Measurements from ENCODE around the gene TBX19. TPM values are rescaled to one million over a fixed set of nuclear protein-coding genes. Genes with fewer than 3 reads are reported as not detected.

Gene TBX19
- total RNA-seq, 1 donor from 2014 or later: 1.3 TPM

DNA sequence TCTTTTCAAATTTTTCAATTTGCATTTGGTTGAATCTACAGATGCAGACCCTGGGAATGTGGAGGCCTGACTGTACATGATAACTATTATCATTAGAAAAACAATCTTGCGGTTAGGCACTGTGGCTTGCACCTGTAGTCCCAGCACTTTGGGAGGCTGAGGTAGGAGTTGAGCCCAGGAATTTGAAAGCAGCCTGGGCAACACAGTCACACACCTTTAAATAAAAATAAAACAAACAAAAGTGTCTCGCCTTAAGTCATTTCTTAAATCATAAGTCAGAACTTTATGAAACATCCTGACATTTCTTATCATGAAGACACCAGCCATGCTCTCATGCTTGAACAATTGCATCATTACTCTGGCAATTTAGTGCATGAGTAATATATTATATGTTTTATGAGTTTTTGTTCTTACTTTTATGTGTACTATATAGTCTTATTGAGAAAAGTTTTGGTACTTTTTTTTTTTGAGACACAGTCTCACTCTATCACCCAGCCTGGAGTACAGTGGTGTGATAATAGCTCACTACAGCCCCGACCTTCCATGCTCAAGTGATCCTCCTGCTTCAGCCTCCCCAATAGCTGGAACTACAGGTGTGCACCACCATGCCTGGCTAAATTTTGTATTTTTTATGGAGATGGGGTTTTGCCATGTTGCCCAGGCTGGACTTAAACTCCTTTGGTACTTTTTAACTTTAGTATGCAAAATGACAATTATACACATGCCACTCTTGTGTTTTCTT lies 7.8 kb downstream of the TBX19 start:
- TF ChIP-seq, protein P1, sequence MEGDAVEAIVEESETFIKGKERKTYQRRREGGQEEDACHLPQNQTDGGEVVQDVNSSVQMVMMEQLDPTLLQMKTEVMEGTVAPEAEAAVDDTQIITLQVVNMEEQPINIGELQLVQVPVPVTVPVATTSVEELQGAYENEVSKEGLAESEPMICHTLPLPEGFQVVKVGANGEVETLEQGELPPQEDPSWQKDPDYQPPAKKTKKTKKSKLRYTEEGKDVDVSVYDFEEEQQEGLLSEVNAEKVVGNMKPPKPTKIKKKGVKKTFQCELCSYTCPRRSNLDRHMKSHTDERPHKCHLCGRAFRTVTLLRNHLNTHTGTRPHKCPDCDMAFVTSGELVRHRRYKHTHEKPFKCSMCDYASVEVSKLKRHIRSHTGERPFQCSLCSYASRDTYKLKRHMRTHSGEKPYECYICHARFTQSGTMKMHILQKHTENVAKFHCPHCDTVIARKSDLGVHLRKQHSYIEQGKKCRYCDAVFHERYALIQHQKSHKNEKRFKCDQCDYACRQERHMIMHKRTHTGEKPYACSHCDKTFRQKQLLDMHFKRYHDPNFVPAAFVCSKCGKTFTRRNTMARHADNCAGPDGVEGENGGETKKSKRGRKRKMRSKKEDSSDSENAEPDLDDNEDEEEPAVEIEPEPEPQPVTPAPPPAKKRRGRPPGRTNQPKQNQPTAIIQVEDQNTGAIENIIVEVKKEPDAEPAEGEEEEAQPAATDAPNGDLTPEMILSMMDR (conservative IDR thresholded peaks at IDR 0.05; ENCODE audit: low read depth, low read length): no peak
- H3K4me3 ChIP-seq (ENCODE audit: low read depth, low read length): no peak overlapping the region
- DNase-seq (ENCODE audit: low read depth): no peak

DNA sequence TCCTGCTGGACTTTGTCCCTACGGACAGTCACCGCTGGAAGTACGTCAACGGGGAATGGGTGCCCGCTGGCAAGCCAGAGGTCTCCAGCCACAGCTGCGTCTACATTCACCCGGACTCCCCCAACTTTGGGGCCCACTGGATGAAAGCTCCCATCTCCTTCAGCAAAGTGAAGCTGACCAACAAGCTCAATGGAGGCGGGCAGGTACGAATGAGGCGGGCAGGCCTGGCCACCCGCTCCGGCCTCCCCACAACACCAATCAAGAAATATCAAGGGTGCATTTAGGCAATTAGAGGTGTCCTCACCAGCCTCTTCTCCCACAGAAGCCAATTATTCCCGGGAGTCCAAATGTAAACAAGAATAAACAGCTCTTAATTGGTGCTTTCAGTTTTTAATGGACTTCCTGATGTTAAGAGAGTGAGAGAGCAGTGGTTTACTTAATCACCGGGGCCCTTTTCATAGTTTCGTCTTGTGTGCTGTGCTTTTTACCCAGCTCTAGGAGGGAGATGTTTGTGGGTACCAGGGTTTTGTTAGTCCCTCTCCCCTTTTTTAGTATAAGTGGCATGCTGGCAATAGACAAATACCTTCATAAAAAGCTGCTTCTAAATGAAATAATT lies 10.7 kb downstream of the TBX19 start:
- no peak overlapping the region for H3K4me3 ChIP-seq (ENCODE audit: low read depth, low read length)
- no peak for DNase-seq (ENCODE audit: low read depth)
- TF ChIP-seq, protein P1 (conservative IDR thresholded peaks at IDR 0.05; ENCODE audit: low read depth, low read length): no peak

DNA sequence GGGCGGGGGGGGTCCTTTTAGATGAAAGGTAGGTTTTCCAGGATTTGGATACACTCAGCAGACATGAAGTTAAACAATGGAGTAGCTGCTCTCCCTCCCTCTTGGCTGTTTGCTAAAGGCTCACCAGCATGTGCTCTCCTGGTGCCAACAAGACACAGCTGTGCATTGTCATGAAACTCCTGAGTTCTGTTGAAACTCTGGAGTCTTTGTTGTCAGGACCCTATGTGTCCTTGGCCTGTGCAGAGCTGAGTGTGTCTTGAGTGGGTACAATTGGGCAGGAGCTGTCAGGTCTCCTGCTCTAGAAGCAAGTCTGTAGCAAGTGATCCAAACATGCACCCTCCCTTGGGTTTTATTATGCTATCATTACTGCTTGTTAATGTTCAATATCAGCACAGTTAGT lies 12.7 kb downstream of the TBX19 start:
- DNase-seq (ENCODE audit: low read depth): no peak
- H3K4me3 ChIP-seq (ENCODE audit: low read depth, low read length): no peak overlapping the region
- TF ChIP-seq, protein P1 (conservative IDR thresholded peaks at IDR 0.05; ENCODE audit: low read depth, low read length): no peak

DNA sequence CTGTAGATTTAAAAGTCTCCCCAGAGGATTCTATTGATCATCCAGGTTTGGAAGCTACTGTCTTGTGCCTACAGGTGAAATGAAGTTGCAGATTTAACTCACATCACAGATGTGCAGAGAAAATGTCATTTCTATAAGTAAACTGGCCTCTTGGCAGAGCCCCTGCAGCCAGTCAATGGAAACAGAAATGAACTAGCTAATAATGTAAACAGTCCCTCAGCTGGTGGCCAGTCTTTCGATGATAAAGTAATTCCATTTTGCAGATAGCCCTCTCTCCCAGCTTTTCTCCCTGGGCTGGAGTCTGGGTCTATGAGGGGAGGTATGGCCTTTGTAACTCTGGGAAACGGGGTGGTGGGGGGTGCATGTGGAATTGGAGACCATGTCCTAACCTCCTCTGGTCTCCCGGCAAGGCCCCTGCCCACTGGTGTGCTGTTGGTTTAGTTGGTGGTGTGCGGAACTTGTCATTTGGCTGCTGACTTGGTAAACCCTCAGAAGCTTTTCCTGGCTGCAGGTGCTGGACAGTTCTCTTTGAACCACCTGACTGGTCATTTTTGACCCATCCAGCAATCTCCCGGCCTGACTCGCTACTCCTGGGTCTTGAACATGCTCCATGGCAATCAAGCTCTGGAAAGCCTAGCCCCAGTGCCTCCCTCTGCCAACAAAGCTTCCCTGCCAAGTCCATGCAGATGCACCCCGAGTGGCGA lies 14.9 kb downstream of the TBX19 start:
- TF ChIP-seq, protein P1 (conservative IDR thresholded peaks at IDR 0.05; ENCODE audit: low read depth, low read length): no peak
- no peak for DNase-seq (ENCODE audit: low read depth)
- no peak overlapping the region for H3K4me3 ChIP-seq (ENCODE audit: low read depth, low read length)

DNA sequence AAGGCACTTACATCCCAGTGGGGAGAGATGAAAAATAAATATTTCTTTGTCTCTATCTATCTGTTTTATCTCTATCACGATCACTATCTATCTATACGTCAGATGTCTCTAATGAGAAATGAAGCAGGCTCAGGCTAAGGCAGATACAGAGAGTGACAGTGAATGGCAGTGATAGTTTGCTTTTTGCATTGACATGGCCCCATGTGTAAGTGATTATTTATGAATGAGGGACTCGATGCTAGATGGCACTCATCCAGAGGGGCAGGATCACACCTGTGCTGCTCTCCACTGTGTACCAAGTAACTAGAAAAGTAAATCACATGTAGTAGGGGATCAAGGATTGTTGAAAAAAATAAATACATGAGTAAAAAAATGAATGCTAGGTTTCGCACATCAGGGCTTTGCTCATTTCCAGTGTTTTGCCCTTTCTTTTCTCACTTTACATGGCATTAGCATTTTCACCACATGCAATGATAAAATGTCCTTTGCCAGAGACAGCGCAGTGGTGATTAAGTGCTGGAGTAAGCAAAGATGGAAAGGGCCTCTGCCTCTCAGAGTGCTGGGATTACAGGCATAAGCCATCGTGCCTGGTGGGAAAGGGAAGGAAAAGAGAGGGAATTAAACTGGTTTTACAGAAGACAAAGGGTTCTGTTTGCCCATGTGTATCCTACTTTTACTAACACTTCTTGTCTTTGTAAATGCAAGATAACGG lies 16.5 kb downstream of the TBX19 start:
- H3K4me3 ChIP-seq (ENCODE audit: low read depth, low read length): no peak overlapping the region
- TF ChIP-seq, protein P1 (conservative IDR thresholded peaks at IDR 0.05; ENCODE audit: low read depth, low read length): no peak
- no peak for DNase-seq (ENCODE audit: low read depth)

DNA sequence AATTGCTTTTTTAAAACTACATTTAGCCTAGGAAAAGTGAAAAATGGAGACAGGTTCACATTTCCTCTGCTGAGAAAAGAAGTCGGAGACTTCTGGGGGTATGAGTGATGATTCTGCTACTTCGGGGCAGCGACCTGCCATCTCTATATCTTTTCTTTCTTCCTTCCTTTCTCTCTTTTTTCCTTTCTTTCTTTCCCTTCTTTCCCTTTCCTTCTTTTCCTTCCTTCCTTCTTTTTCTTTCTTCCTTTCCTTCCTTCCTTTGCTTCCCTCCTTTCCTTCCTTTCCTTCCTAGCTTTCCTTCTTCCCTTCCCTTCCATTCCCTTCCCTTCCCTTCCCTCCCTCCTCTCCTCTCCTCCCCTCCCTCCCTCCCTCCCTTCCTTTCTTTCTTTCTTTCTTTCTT lies 17.8 kb downstream of the TBX19 start:
- DNase-seq (ENCODE audit: low read depth): no peak
- H3K4me3 ChIP-seq (ENCODE audit: low read depth, low read length): no peak overlapping the region

More for the DNA sequence above, 17.8 kb downstream of the TBX19 start:
- TF ChIP-seq, protein P1 (conservative IDR thresholded peaks at IDR 0.05; ENCODE audit: low read depth, low read length): no peak

Data from epithelial cell of proximal tubule (primary cell).